Measurements from ENCODE around the gene NANOS3. TPM values are rescaled to one million over a fixed set of nuclear protein-coding genes. Genes with fewer than 3 reads are reported as not detected.

NANOS3 gene
- 0.96 TPM in 1 of 2 replicates, not detected in the other for total RNA-seq

DNA sequence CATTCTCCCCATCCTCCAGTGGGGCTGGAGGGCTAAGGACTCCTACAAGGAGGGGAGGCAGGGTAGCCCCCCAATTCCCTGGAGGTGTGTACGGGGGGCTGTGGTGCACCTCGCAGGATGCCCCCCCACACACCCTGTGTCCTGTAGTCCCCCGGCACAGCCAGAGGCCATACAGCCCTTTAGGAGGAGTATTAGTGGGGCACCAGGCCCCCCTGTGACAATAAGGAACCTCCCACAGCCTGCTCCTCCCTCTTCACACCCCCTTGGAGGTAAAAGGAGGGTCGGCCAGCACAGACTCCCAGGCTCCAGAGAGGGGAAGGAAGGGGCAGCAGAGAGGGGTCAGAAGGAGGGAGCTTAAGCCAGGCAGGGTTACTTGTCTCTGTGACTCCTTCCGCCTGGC lies at the start of gene NANOS3:
Gene NANOS3, plus strand, starts transcription at position 301 of the 400 bp plus-strand sequence. CDS start 115 bp downstream, outside the sequence.

DNA sequence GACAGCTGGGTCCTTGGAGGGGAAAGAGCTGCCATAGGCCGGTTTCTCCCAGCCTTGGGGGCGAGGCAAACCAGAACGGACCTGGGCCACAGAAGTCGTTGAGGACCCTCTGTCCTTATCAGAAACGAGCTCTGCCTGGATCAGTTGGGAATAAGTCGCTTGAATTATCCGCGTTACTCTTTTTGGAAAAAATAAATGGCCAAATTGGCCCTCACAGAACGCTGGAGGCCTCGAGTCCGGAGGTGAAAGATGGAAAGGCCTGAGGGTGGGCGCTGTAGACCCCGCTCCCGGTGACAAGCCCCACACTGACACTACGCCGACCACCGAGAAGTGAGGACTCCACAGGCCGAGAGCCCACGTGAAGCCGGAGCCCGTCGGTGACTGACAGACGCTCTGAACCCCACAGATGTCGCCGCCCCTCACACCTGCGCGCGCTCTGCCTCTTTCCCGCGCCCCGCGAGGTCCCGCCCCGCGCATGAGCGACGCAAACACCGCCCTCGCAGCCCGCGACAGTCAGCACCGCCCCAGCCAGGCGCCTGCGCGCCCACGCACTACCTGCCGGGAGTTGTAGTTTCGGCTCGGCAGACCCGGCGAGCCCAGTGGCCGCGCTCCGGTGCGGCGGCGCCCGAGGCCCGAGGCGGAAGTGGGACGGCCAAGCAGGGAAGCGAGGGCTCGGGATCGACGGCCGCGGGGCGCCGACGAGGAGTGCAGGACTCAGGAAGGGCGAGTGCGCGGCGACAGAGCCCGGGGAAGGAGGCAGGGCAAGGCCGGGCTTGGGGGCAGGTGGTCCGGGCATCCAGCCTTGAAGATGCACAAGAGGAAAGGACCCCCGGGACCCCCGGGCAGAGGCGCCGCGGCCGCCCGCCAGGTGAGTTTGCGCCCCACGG lies 28.9 kb downstream of the NANOS3 start, which contains the start of the genes BRME1 and CC2D1A:
Gene BRME1, minus strand, starts transcription at position 484 of the 887 bp plus-strand sequence. CDS start 1,225 bp downstream, outside the sequence.
Gene CC2D1A, plus strand, starts transcription at position 568 of the 887 bp plus-strand sequence. Its CDS starts 241 bp downstream, at position 809.

Other genes starting within 250 kb of the NANOS3 start
- gene MRI1, start 112.6 kb upstream of the NANOS3 start, total RNA-seq: 48.9 and 57.1 TPM in 2 replicates
- 46.5 and 55.9 TPM in 2 replicates for gene C19orf53, start 102.7 kb upstream of the NANOS3 start, total RNA-seq
- gene ZSWIM4, start 81.7 kb upstream of the NANOS3 start, total RNA-seq: 2.3 and 16.4 TPM in 2 replicates
- gene BRME1, start 29.0 kb downstream of the NANOS3 start, total RNA-seq: under 0.01 TPM in 1 of 2 replicates, not detected in the other
- gene CC2D1A, start 29.1 kb downstream of the NANOS3 start, total RNA-seq: 9.6 and 10.9 TPM in 2 replicates
- gene PODNL1, start 61.3 kb downstream of the NANOS3 start, total RNA-seq: 0.21 and 0.72 TPM in 2 replicates
- 4.0 and 7.0 TPM in 2 replicates for gene DCAF15, start 75.4 kb downstream of the NANOS3 start, total RNA-seq
- gene RFX1, start 129.2 kb downstream of the NANOS3 start, total RNA-seq: 1.2 and 1.9 TPM in 2 replicates
- gene RLN3, start 151.0 kb downstream of the NANOS3 start, total RNA-seq: not detected in 2 replicates
- 1.3 and 8.7 TPM in 2 replicates for gene IL27RA, start 154.6 kb downstream of the NANOS3 start, total RNA-seq
- not detected in 2 replicates for gene PALM3, start 184.9 kb downstream of the NANOS3 start, total RNA-seq
- 0.64 and 0.72 TPM in 2 replicates for gene MISP3, start 195.7 kb downstream of the NANOS3 start, total RNA-seq
- gene C19orf67, start 208.6 kb downstream of the NANOS3 start, total RNA-seq: 0.48 TPM in 1 of 2 replicates, not detected in the other
- 23.1 and 43.7 TPM in 2 replicates for gene SAMD1, start 213.6 kb downstream of the NANOS3 start, total RNA-seq
- gene PRKACA, start 240.6 kb downstream of the NANOS3 start, total RNA-seq: 18.8 and 28.6 TPM in 2 replicates

Data from tracheal epithelial cell (primary cell).